NCI-H2227 treated with DMSO at 0.1 percent for 48 hours (cell line): ENCODE measurements around the gene SAA2.
"Not testable (repeated sequence)": the region's sequence is repeated elsewhere in the genome, so short reads cannot be mapped to it uniquely, and the experiment has no call there.

ENCODE experiments used
- DNase-seq: peaks from one replicate; lab custom pipeline; 2025; lab: John Stamatoyannopoulos, UW

The SAA2 gene

GRCh38 chr11:18248561-18248960, at the start of gene SAA2:
Gene SAA2 (minus strand): TSS chr11:18248668. CDS start chr11:18248011, 657 bp downstream.
- no peak for DNase-seq

DNA sequence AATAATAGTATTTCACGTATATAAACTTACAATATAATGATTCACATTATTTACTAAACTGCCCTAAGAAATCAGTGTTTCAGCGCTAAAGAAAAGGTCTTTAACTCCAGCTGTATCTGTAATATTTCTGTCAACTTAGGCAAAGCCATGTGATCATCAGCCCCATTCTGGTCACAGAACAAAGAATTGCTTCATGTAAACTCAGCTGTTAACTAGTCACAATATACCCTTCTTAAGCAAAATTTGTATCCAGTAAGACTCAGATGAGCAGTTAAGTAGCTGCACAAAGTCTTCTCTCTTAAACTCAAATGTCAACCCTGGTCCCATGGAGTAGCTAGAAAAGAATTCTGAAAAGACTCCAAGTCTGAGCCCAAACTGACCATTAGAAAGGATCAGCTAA, 46.8 kb upstream of the SAA2 start:
- DNase-seq = no peak

DNA sequence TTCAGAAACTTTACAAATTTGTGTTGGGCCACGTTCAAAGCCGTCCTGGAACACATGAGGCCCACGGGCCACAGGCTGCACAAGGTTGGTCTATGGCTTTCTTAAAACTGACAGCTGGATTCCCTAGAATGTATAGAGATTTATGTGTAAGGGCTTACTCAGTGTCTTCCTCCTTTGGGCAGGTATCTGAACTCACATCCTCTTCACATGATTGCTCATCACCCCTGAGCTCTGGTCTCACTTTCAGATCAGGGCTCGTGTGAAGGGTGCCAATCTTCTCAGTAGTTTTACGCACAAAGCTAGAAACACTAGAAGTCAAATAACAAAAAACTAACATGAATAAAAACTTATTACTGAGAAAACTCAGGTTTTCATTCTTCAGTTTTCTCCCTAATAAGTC, 46.4 kb upstream of the SAA2 start:
- DNase-seq = no peak

- DNase-seq = no peak
Measured at GRCh38 chr11:18288911-18289310, 40.4 kb upstream of the SAA2 start.

DNA sequence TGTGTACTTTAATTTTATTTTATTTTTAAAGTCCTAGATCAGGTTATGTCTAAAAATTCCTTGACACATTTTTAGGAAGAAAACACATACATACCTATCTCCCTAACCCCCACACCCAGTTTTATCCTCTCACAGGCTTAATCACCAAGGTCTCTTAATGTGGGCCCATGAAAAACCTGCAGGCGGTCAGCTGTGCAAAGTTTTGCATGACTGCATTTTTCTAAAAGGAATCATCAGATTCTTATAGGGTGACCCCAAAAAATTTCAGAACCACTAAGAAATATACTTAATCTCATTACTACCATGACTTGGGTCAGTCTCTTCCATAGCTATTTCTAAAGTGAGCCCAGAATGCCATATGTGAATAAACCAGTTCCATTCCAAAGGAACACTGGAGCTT, 37.4 kb upstream of the SAA2 start:
- no peak for DNase-seq

DNA sequence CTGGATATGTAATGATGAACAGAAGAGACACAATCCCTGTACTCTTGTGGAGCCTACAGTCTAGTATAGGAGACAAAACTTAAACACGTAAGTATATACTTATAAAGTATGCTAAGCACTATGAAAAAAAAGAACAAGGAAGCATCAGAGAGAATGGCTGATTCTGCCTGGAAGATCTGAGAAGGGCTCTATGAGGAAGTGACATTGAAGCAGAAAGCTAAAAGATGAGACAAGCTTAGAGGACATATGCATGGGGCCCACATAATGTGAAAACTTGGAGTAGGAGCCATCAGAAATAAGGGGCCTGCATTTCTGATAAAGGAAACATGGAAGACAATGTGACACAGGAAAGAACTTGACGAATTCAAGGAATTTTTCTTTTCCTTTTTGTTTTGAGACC, 34.2 kb upstream of the SAA2 start:
- DNase-seq = no peak

- DNase-seq = no peak
Measured at GRCh38 chr11:18280438-18281045, 32.1 kb upstream of the SAA2 start.

DNA sequence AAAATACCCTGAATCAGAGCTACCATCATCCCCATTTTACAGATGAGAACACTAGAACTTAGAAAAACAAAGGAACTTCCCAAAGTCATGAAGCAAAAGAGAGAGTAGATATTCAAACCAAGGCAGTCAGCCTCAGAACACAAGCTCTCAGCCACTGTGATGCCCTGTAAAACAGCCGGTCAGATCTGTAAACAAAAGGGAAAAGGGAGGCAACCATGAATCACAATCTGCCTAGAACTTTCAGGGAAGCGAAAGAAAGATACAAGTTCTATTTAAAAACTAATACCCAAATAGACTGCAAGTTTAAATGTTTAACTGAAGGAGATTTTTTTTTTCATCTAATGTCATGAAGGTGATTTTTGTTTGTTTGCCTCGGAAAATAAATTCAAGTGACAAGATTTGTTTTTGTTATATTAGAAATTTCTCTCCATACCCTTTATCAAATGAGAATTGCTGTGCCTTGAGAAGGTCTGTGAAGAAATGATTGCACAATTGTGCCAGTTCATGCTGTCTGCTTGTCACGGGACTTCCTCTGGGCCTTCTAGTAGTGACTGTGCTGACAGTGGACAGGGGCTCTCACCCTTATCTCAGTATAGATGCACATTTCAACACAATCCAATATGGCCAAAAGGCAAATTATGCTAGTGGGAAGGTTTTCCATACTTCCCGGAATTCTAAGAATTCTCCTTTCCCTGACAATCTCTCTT, 29.2 kb upstream of the SAA2 start:
- no peak for DNase-seq

DNA sequence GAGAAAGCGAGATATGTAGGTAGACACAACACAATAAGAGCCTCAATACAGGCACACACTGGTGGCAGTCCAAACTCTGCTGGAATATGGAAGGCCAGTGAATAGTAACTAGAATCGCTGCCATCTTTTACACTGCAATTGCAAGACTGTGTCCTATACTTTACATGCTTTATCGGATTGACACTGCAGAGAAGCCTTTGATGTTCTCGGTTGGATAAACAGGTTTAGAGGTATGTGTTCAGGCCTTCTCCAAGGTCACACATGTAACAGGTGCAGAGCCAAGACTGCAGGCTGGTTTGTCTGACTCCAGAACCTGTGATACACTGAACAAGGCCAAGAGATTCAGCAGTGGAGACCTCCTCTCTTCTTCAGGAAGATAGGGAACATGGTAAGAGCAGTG, 22.7 kb upstream of the SAA2 start:
- no peak for DNase-seq

- DNase-seq = no peak
Measured at GRCh38 chr11:18270102-18270501, 21.6 kb upstream of the SAA2 start.

GRCh38 chr11:18269252-18269651, 20.8 kb upstream of the SAA2 start:
- DNase-seq = not testable (repeated sequence)

- DNase-seq = not testable (repeated sequence)
Measured at GRCh38 chr11:18267335-18268133, 19.1 kb upstream of the SAA2 start.

DNA sequence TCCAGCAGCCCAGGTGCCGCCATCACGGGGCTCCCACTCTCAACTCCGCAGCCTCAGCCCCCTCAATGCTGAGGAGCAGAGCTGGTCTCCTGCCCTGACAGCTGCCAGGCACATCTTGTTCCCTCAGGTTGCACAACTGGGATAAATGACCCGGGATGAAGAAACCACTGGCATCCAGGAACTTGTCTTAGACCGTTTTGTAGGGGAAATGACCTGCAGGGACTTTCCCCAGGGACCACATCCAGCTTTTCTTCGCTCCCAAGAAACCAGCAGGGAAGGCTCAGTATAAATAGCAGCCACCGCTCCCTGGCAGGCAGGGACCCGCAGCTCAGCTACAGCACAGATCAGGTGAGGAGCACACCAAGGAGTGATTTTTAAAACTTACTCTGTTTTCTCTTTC, 17.5 kb upstream of the SAA2 start, which contains the start of gene SAA1:
SAA1 (plus strand) TSS at position 316 of the 400 bp plus-strand sequence. CDS start 624 bp downstream, outside the sequence.
- no peak for DNase-seq

GRCh38 chr11:18264677-18265555, 16.4 kb upstream of the SAA2 start:
- DNase-seq = no peak

DNA sequence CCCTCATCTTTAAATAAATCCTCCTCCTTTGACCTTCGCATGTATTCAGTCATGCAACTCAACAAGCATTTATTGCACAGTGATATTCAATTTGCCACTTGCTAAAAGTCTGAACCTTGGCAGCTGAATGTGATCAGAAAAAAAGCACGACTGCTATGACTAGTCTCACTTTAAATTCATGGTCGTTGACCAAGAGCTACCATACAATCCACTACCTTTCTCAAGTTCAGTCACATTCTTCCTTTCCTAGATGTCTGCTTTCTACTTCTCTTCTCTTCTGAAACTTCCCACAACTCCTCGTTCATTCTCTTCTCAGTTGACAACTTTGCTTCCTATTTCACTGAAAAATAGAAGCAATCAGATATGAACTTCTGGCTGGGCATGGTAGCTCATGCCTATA, 15.6 kb upstream of the SAA2 start:
- no peak for DNase-seq

- not testable (repeated sequence) for DNase-seq
Measured at GRCh38 chr11:18262681-18263350, 14.3 kb upstream of the SAA2 start.

DNA sequence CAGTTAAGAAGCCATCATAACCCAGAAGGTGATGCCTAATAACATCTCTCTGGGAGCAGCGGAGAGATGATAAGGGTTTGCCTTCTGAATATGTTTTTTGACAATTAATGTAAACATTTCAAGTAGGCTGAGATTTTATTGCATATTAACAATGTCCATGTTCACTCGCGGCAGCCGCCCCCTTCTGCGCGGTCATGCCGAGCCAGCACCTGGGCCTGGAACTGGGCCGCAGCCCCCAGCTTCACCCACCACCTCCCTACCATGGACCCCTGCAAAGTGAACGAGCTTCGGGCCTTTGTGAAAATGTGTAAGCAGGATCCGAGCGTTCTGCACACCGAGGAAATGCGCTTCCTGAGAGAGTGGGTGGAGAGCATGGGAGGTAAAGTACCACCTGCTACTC, 13.3 kb upstream of the SAA2 start:
- no peak for DNase-seq

DNA sequence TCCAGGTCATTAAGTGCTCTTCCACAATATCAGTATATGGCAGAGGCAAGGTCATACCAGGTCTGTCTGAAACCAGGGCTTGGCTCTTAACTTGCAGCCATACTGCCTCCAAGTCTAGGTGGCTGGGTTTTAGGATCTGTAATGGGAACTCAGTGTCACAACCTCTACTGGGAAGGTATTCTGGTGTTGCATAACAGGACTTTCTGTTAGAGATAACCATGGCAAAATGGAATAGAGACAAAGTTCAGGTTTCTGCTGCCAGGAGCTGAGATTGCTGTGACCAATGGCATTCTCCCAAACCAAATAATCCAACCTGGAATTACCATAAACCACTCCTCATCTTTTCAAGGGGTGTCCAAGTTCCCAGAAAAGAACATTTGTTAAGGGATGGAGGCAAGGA, 10.8 kb upstream of the SAA2 start:
- DNase-seq = no peak

- no peak for DNase-seq
Measured at GRCh38 chr11:18254781-18255361, 6.4 kb upstream of the SAA2 start.

- no peak for DNase-seq
Measured at GRCh38 chr11:18253778-18254338, 5.4 kb upstream of the SAA2 start.

DNA sequence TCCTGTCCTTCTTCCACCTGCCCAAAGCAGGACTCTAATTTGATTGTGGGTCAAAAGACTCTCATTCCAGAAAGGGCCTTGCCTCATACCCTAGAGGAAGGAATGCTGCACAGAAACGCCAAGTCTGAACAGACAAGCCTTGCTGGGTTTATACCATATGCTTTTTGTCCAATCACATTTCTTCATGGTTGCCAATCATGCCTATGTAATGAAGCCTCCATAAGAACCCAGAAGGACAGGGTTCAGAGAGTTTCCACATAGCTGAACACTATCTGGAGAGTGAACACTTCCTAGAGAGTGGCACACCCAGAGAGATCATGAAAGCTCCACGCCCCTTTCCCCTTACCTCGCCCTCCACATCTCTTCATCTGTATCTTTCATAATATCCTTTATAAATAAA, 4.8 kb upstream of the SAA2 start:
- no peak for DNase-seq
